GM12801 (cell line): ENCODE data around the gene PLEKHM1.

Source experiments
- TF ChIP-seq, protein P1 (sequence below): IDR thresholded peaks from one replicate; pipeline ENCODE4 v1.5.1; 2011; ENCODE audit warnings: control low read depth; ENCODE audit not compliant: insufficient read length; ENCODE audit errors: extremely low read depth

Gene PLEKHM1

DNA sequence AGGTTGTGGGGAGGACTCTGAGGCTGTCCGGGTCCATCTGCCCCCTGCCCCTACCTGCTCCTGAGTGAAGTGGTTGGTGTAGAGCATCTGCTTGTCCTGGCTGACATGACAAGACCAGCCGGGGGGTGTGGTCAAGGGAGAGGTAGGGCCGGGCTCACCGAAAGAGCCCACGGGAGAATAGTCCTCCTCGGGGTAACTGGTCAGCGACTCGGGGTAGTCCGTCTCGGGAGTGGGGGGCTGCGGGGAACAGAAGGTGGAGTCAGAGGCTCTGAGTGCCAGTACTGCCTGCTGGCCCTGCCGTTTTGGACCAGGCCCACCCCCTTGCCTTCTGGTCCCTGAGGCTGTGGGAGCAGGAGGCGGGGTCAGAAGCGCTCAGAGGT is 85.7 kb downstream of the PLEKHM1 start:
- TF ChIP-seq, protein P1, sequence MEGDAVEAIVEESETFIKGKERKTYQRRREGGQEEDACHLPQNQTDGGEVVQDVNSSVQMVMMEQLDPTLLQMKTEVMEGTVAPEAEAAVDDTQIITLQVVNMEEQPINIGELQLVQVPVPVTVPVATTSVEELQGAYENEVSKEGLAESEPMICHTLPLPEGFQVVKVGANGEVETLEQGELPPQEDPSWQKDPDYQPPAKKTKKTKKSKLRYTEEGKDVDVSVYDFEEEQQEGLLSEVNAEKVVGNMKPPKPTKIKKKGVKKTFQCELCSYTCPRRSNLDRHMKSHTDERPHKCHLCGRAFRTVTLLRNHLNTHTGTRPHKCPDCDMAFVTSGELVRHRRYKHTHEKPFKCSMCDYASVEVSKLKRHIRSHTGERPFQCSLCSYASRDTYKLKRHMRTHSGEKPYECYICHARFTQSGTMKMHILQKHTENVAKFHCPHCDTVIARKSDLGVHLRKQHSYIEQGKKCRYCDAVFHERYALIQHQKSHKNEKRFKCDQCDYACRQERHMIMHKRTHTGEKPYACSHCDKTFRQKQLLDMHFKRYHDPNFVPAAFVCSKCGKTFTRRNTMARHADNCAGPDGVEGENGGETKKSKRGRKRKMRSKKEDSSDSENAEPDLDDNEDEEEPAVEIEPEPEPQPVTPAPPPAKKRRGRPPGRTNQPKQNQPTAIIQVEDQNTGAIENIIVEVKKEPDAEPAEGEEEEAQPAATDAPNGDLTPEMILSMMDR: no peak

DNA sequence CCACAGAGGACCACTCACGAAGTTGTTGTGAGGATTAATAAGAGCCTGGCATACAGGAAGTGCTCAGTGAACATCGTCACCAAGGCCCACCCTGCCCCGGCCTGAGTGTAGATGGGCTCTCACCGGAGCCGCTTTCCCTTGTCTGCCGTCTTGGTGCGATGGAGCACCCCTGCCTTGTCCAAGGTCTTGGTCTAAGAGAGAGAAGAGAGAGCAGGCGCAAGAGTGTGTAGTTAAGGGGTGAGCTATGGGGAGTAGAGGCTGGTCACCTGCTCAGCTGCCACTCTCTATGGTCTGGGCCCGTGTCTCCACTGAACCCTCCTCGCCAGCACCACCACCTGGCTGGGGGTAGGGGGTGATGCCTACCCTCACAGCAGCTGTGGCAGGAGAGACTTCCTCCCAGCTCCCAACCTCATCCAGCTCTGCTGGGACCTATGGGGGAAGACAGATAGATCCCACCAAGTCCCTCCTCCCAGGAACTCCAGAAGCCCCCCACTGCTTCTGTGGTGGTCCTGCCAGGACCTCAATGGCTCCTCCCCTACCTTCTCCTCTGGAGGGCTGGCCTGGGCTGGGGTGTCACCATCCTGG is 86.5 kb downstream of the PLEKHM1 start:
- TF ChIP-seq, protein P1: no peak

DNA sequence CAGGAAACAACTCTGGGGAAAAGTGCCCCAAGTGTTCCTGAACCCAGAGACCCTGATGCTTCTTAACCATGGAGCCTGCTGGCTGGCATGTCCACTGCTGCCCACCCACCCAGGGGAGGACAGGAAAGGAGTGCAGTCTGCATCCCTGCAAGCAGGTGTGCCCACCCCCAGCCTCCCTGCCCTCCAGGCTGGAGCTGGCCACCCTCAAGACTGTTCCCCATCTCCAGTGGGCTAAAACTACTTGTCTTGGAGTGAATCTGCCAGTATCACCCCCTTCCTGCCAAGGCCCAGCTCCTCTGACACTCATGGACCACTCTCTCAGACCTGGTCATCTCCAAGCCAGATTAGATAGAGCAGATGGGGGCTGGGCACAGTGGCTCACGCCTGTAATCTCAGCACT is 87.6 kb downstream of the PLEKHM1 start:
- TF ChIP-seq, protein P1: no peak

DNA sequence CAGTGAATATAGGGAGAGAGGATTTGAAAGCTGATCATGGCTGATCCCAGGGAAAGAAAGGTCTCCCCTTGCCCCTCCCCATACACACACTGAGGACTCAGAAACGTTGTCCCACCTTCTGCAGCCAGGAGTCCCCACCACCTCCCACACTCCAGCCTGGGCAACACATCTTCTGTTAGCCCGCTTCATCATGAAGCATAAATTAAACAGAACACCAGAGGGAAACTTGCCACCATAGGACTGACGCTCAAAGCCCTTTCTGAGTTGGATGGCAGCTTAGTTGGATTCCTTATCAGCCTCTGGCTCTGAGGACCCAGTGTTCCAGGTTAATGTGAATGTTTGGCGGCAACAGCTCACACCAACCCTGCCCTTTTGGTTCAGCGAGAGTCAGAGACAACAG is 91.7 kb downstream of the PLEKHM1 start:
- TF ChIP-seq, protein P1: no peak

DNA sequence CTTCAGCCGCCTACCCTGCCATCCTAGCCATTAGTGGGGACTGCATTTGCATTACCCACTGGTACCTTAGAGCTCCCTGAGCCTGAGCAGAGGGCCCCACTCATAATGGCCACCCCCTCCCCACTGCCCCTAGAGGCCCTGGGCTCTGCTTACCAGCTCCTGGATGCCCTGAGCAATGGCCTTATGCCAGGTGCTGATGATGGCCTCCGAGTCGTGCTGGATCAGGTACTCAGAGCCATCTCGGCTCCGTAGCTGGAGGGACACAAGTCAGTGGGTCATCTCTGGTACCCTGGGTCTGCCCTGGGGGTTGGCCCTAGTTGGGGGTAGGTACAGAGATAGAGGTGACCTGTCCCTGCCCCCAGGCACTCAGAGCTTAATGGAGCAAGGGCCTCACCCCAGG is 92.7 kb downstream of the PLEKHM1 start:
- TF ChIP-seq, protein P1: no peak

DNA sequence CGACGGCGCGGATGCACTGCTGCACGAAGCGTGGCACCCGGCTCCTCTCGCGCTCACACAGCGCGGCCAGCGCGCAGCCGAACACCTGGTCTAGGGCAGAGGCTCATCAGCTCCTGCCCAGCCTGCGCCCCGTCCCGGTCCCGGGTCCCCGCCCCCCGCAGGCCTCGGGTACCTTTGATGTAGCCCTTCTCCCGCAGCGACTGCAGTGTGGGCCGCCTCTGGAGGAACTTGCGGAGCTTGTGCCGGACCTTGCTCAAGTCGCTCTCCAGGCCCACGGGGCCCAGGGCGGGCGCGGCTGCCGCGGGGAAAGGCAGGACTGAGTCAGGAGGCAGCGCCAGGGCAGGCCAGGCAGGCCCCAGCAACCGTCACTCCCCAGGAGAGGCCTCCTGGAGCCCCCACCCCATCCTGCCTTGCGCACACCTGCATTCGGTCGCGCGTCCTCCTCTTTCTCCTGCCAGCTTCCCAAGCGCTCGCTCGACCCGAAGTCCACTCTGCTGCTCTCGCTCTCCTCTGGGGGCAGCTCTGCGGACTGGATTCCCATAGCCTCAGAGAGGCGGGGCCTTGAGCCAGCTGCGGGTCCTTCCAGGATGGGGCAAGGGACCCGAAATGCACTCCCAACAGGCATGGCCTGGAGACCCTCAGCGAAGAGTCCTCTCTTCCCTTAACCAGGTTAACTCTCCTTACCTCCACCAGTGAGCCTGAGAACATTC is 93.9 kb downstream of the PLEKHM1 start:
- TF ChIP-seq, protein P1: no peak

DNA sequence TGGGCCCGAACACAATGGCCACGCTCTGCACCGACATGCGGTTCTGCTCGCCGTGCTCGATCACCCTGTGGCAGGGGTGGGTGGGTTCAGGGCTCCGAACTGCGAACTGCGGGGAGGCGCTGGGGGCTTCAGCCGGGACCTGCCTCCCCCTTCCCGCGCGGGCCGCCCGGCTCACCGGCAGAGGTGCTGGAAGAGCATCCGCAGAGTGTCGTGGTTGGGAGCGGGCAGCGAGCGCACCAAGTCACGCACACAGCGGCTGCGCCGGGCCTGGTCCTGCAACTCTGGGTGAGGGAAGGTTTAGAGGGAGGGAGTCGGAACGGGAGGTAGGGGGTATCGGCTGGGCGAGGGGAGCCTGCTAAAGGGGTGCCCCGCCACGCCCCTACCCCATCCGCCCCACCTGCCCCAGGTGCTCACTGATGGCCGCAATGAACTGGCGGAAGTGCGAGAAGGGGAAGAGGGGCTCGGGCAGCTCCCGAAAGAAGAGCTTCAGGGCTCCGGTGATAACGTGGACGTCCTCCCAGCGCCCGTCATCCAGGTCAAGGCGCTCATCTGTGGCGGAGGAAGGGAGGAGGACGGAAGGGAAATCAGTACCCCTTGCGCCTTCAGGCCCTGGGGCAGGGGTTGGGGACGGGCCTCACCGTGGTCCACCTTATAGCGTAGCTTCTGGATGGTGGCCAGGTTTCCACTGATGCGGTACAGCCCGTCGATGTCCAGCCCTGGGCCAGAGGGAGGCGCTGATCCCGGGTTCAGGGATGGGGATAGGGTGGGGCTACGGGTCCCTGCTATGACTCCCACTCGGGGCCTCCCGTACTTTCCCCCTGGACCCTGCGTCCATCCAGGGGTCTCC is 94.7 kb downstream of the PLEKHM1 start:
- TF ChIP-seq, protein P1: no peak
